Lower leg skin (tissue), 4 donors: Measurements from ENCODE around the gene KRTAP12-4. TPM values are rescaled to one million over a fixed set of nuclear protein-coding genes. Genes with fewer than 3 reads are reported as not detected.
A peak's percentile ranks its signal among the peaks of the same experiment; 100 is the strongest.
"Not testable (repeated sequence)": the region's sequence is repeated elsewhere in the genome, so short reads cannot be mapped to it uniquely, and the experiment has no call there.

Experiments
- DNase-seq, 2 donors: peaks; one replicate each; pipeline ENCODE4 v3.0.0-alpha.2; 2019; ENCODE audit warnings: low spot score in 2 of 2
- H3K4me3 ChIP-seq: fragments of 200-600 bp; sonication (generic); 2 replicates; pipeline ENCODE4 v1.5.1; 2017; ENCODE audit warnings: mild to moderate bottlenecking, low read depth; ENCODE audit not compliant: poor library complexity, severe bottlenecking
- POLR2A ChIP-seq, 2 donors: fragments of 450-650 bp; IDR thresholded peaks; one replicate each; pipeline ENCODE4 v1.6.1; 2016 to 2017; ENCODE audit warnings: antibody characterized with exemption in 2 of 2, mild to moderate bottlenecking in 1 of 2, moderate library complexity in 1 of 2
- WGBS, 2 donors: methylation state at CpG; one replicate each; pipeline ENCODE4 v1.1.5; 2018; 5-methylcytosine and 5-hydroxymethylcytosine counted together
- intact Hi-C: fragments of 100-400 bp; cut with DNase I; formaldehyde crosslinking; loops from one replicate; pipeline ENCODE4 v1.15.0; 2023; ENCODE audit warnings: low total_unique reads
- total RNA-seq, 4 donors: library from RNA; depleted of rRNA; stranded (reverse); fragments of >200 nt; gene quantifications; one replicate each; pipeline ENCODE4 v1.1.0, GENCODE V29; 2016
- TF ChIP-seq, protein P1 (sequence below), 3 donors: fragments of 450-650 bp; IDR thresholded peaks; one replicate each; pipeline ENCODE4 v1.5.1; 2016; ENCODE audit warnings: antibody characterized with exemption in 3 of 3, mild to moderate bottlenecking in 3 of 3, moderate library complexity in 2 of 3

KRTAP12-4 gene
- total RNA-seq, 4 donors from 2014 or later: not detected

DNA sequence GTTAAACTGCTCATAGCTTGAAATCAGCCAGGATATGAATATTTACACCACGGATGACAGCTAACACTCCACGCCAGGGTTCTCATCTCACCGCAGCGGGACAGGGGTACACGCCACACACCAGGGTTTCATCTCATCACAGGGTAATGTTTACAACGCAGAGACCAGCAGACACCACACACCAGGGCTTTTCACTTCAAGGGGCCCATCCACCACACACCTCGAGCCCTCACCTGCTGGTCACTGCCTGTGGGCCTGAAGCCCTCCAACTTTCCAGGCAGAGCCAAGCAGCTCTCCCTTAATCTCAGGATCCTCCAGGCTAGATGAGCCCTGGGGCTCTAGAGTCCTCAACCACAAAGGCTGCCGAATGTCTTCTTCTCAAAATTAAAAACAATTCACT, 41.2 kb upstream of the KRTAP12-4 start:
- peak in 1 of 2 donors; percentile 34 for DNase-seq
- 85 to 86% methylated on average over 8 of the region's 8 CpGs for WGBS, 2 donors
- intact Hi-C loops: no loop called here
- H3K4me3 ChIP-seq: no peak overlapping the region
- TF ChIP-seq, protein P1, sequence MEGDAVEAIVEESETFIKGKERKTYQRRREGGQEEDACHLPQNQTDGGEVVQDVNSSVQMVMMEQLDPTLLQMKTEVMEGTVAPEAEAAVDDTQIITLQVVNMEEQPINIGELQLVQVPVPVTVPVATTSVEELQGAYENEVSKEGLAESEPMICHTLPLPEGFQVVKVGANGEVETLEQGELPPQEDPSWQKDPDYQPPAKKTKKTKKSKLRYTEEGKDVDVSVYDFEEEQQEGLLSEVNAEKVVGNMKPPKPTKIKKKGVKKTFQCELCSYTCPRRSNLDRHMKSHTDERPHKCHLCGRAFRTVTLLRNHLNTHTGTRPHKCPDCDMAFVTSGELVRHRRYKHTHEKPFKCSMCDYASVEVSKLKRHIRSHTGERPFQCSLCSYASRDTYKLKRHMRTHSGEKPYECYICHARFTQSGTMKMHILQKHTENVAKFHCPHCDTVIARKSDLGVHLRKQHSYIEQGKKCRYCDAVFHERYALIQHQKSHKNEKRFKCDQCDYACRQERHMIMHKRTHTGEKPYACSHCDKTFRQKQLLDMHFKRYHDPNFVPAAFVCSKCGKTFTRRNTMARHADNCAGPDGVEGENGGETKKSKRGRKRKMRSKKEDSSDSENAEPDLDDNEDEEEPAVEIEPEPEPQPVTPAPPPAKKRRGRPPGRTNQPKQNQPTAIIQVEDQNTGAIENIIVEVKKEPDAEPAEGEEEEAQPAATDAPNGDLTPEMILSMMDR (IDR thresholded peaks at IDR 0.05): no peak
- no peak for TF ChIP-seq POLR2A (IDR thresholded peaks at IDR 0.05)

DNA sequence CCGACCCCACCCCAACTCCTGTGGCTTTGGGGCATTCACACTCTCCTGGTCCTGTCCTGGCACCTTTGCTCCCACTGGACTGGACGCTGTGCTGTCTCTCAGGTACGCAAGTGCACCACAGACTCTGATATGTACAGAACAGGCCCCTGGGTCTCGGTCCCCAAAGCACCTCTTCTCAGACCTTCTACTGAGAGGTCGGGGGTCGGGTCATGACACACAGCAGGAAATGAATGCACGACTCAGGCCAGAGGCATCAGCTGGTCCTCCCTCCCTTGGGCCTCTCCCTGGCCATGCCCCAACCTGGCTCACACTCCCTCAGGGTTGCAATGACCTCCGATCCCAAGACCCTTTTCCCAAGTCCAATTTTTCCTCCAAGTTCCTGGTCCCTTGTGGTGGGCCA, 40.7 kb upstream of the KRTAP12-4 start:
- DNase-seq: peak in 1 of 2 donors; percentile 68
- TF ChIP-seq, protein P1 (IDR thresholded peaks at IDR 0.05): no peak
- TF ChIP-seq POLR2A (IDR thresholded peaks at IDR 0.05): no peak
- intact Hi-C loops: no loop called here
- H3K4me3 ChIP-seq: no peak overlapping the region
- 65 to 74% methylated on average over 8 of the region's 8 CpGs for WGBS, 2 donors

DNA sequence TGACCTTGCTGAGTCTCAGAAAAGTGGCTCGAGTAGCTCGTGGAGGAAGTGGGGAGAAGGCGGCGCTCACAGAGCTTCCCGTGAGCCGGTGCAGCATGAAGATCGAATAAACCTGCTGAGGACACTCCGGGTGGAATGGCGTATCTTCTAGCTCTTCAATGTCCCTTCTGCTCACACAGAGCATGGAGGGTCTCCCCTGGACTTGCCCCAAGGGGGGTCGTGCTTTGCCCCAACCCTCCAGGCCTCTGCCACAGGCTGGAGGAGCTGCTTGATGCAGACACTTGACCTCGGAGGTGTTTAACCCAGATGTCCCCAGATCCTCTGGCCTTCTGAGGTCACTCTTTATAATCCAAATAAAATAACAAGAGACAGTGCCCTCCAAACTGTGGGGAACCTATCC, 40.3 kb upstream of the KRTAP12-4 start:
- DNase-seq: peak in 1 of 2 donors; percentile 59
- WGBS, 2 donors: 75 to 80% methylated on average over 11 of the region's 11 CpGs
- intact Hi-C loops: no loop called here
- H3K4me3 ChIP-seq: no peak overlapping the region
- TF ChIP-seq, protein P1 (IDR thresholded peaks at IDR 0.05): no peak
- no peak for TF ChIP-seq POLR2A (IDR thresholded peaks at IDR 0.05)

DNA sequence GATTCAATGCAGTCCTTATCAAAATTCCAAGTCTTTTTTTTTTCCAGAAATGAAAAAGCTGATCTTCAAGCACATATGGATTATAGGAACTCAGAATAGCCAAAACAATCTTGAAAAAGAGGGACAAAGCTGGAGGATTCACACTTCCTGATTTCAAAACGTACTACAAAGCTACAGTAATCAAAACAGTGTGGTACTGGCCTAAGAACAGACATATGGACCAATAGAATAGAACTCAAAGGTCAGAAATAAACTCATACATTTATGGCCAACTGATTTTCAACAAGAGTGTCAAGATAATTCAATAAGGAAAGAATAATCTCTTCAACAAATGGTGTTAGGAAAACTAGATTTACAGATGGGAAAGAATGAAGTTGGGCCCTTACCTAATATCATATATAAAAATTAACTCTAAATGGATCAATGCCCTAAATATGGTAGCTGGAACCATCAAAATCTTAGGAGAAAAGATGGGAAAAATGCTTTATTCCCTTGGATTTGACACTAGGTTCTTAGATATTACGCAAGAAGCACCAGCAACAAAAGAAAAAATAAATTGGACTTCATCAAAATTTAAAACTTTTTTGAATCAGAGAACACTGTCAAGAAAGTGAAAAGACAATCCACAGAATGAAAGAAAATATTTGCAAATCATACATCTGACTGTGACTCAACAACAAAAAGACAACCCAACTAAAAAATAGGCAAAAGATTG, 38.5 kb upstream of the KRTAP12-4 start:
- WGBS, 2 donors: 49 to 57% methylated on average over 2 of the region's 2 CpGs
- no peak for TF ChIP-seq POLR2A (IDR thresholded peaks at IDR 0.05)
- TF ChIP-seq, protein P1 (IDR thresholded peaks at IDR 0.05): no peak
- intact Hi-C loops: no loop called here
- H3K4me3 ChIP-seq: no peak overlapping the region
- no peak for DNase-seq

DNA sequence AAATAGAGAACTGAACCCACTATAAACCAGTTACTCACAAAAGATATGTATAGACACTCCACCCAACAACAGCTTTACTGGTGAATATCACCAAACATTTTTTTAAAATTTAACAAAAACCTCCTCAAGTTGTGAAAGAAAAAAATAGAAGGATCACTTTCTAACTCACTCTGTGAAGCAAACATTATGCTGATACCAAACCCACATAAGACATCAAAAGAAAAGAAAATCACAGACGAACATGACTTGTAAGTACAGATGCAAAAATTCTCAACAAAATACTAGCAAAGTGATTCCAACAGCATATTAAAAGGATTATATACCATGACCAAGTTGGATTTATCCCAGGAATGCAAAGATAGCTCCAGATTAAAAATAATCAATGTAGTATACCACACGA, 37.2 kb upstream of the KRTAP12-4 start:
- no peak for TF ChIP-seq POLR2A (IDR thresholded peaks at IDR 0.05)
- TF ChIP-seq, protein P1 (IDR thresholded peaks at IDR 0.05): no peak
- intact Hi-C loops: no loop called here
- H3K4me3 ChIP-seq: no peak overlapping the region
- no peak for DNase-seq
- 46 to 52% methylated on average over 2 of the region's 2 CpGs for WGBS, 2 donors

DNA sequence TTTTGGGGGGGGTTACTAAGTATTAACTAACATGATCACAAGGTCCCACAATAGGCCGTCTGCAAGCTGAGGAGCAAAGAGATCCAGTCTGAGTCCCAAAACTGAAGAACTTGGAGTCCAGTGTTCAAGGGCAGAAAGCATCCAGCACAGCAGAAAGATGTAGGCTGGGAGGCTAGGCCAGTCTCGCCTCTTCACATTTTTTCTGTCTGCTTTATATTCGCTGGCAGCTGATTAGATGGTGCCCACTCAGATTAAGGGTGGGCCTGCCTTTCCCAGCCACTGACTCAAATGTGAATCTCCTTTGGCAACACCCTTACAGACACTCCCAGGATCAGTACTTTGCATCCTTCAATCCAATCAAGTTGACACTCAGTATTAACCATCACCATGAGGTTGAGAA, 35.3 kb upstream of the KRTAP12-4 start:
- H3K4me3 ChIP-seq, intact Hi-C loops: not testable (repeated sequence)
- 80 to 85% methylated on average over 3 of the region's 3 CpGs for WGBS, 2 donors
- peak in 1 of 2 donors; percentile 14 for DNase-seq
